ENCODE measurements around the gene KCNG2. TPM values are rescaled to one million over a fixed set of nuclear protein-coding genes. Genes with fewer than 3 reads are reported as not detected.

The KCNG2 gene
- total and polyA plus RNA-seq, 2 of the 4 experiments (the other 2 are of a cell fraction) = not detected

- Histone ChIP-seq H3K4me2 (ENCODE audit: low read depth, low read length) (no peak overlapping the region), H2AFZ (replicated peaks; ENCODE audit: low read length, poor library complexity) (no peak overlapping the region), H3K18ac (ENCODE audit: low read depth, low read length) (no peak overlapping the region), H3K79me1 (ENCODE audit: low read depth in 1 of 2, low read length in 2 of 2) (no peaks in the 10 kb centered on the region), H2BK5ac (ENCODE audit: low read depth, low read length, poor library complexity, severe bottlenecking) (no peak overlapping the region), H2AK5ac (ENCODE audit: low read depth, low read length) (no peak overlapping the region), H4K20me1 (ENCODE audit: insufficient read depth, low read length) (no peaks in the 10 kb centered on the region), H3K4ac (ENCODE audit: low read depth, low read length) (no peak overlapping the region), H3K9me1 (ENCODE audit: insufficient read depth, low read length) (no peaks in the 10 kb centered on the region), H3K9ac (ENCODE audit: low read depth, low read length) (no peak overlapping the region), H4K5ac (ENCODE audit: low read depth, low read length) (no peak overlapping the region), H2AK9ac (replicated peaks; ENCODE audit: low read depth, low read length, poor library complexity) (no peak overlapping the region), H2BK20ac (ENCODE audit: low read depth, low read length) (no peak overlapping the region), H3K4me3 (ENCODE audit: insufficient read depth, low read depth, low read length) (no peak overlapping the region), H3K4me1 (ENCODE audit: control insufficient read depth, insufficient read depth, low read length) (no peaks in the 10 kb centered on the region), H2BK15ac (ENCODE audit: low read depth, low read length) (no peak overlapping the region), H4K91ac (ENCODE audit: insufficient read depth, low read depth, low read length) (no peak overlapping the region), H3K56ac (ENCODE audit: extremely low read depth, insufficient read depth, low read length) (no peak overlapping the region), H3K27me3 (ENCODE audit: control insufficient read depth, insufficient read depth, low read length) (no peaks in the 10 kb centered on the region), H3K9me3 (ENCODE audit: control insufficient read depth, insufficient read depth, low read length) (peaks cover 36% of the 10 kb centered on the region), H2BK120ac (ENCODE audit: low read depth, low read length) (no peak overlapping the region), H3K27ac (ENCODE audit: insufficient read depth, low read length) (no peak overlapping the region), H3K23ac (ENCODE audit: low read depth, low read length) (no peak overlapping the region), H3K14ac (replicated peaks; ENCODE audit: low read depth, low read length) (no peak overlapping the region), H4K8ac (ENCODE audit: low read depth in 2 of 2, low read length in 2 of 2) (no peak overlapping the region), H3K36me3 (ENCODE audit: control insufficient read depth, insufficient read depth, low read length) (no peaks in the 10 kb centered on the region)
- DNase-seq (no peak), ATAC-seq (ENCODE audit: low read depth) (no peak)
- TF ChIP-seq SMC3 (IDR thresholded peaks at IDR 0.05; ENCODE audit: low read depth, low read length) = no peak
- TF ChIP-seq RFX5 (IDR thresholded peaks at IDR 0.05; ENCODE audit: low read depth, low read length) = no peak
- no peak for TF ChIP-seq NFE2L2 (IDR thresholded peaks at IDR 0.05; ENCODE audit: low read depth, low read length)
- TF ChIP-seq CHD1 (IDR thresholded peaks at IDR 0.05; ENCODE audit: low read depth, low read length) = no peak
- no peak for TF ChIP-seq USF2 (IDR thresholded peaks at IDR 0.05; ENCODE audit: low read depth, low read length)
- TF ChIP-seq POLR2A (IDR thresholded peaks at IDR 0.05; ENCODE audit: low read depth, low read length) = no peak
- TF ChIP-seq MAFK (IDR thresholded peaks at IDR 0.05; ENCODE audit: low read depth, low read length) = no peak
- TF ChIP-seq MAZ (IDR thresholded peaks at IDR 0.05; ENCODE audit: borderline replicate concordance, low read depth, low read length) = no peak
- no peak for TF ChIP-seq MXI1 (IDR thresholded peaks at IDR 0.05; ENCODE audit: borderline replicate concordance, low read depth, low read length)
- TF ChIP-seq RCOR1 (IDR thresholded peaks at IDR 0.05; ENCODE audit: insufficient replicate concordance, low read length) = no peak
- TF ChIP-seq BHLHE40 (IDR thresholded peaks at IDR 0.05; ENCODE audit: low read depth, low read length) = no peak
- no peak for TF ChIP-seq ELK1 (IDR thresholded peaks at IDR 0.05; ENCODE audit: borderline replicate concordance, low read depth, low read length)
- no peak for TF ChIP-seq FOS (IDR thresholded peaks at IDR 0.05; ENCODE audit: low read depth, low read length)
- TF ChIP-seq CTCF (conservative IDR thresholded peaks at IDR 0.05; ENCODE audit: low read depth, low read length) = no peak
- TF ChIP-seq CEBPB (IDR thresholded peaks at IDR 0.05; ENCODE audit: low read depth, low read length) = no peak
- TF ChIP-seq RAD21 (IDR thresholded peaks at IDR 0.05; ENCODE audit: low read length) = no peak
- 84% methylated on average over 11 of the region's 30 CpGs; no CpG with 5 or more reads in 1 of the 2 experiments for WGBS, 2 experiments (ENCODE audit: extremely low coverage in 2 of 2, insufficient read length in 1 of 2)
- CTCF ChIA-PET = no interaction called here
- no TSS peak for BruUV-seq (replicated peaks)
- intact Hi-C loops (cut with micrococcal nuclease) (no loop called here), in situ Hi-C loops (cut with MboI; ENCODE audit: low sequenced_read_pairs) (no loop called here), dilution Hi-C loops (cut with HindIII; ENCODE audit: low sequenced_read_pairs, unreplicated experiment) (no loop called here)
- POLR2A ChIA-PET (ENCODE audit: unreplicated experiment) = no interaction called here
Measured at GRCh38 chr18:79887181-79888000, 89.7 kb downstream of the KCNG2 start.

Measured in IMR-90 (cell line).